CD4-positive, CD25-positive, alpha-beta regulatory T cell (primary cell): ENCODE measurements around the gene SYT1. TPM values are rescaled to one million over a fixed set of nuclear protein-coding genes. Genes with fewer than 3 reads are reported as not detected.

ENCODE experiments used
- ATAC-seq, 2 donors: fragments of 150-1000 bp; cut with Tn5 transposase; one replicate each; pipeline ENCODE4 v1.10.0; 2021; ENCODE audit warnings: low read depth in 2 of 2, moderate number of reproducible peaks in 2 of 2, moderate library complexity in 1 of 2
- DNase-seq, 3 donors: peaks; one replicate each; pipeline versions ENCODE4 v3.0.0 to v3.0.0-alpha.2; 2012 to 2022; ENCODE audit warnings: mixed read lengths in 1 of 3
- H3K27ac ChIP-seq: one replicate; pipeline ENCODE4 v1.7.0; 2013; ENCODE audit warnings: mild to moderate bottlenecking, low read length; ENCODE audit not compliant: insufficient read depth, poor library complexity, severe bottlenecking
- H3K27me3 ChIP-seq: one replicate; pipeline ENCODE4 v1.7.0; 2013; ENCODE audit warnings: low read length; ENCODE audit not compliant: control insufficient read depth, insufficient read depth
- H3K36me3 ChIP-seq: one replicate; pipeline ENCODE4 v1.7.0; 2013; ENCODE audit warnings: mild to moderate bottlenecking, low read length, moderate library complexity; ENCODE audit not compliant: control insufficient read depth, insufficient read depth
- H3K4me1 ChIP-seq: 2 replicates; pipeline ENCODE4 v1.7.0; 2013; ENCODE audit warnings: mild to moderate bottlenecking, low read length; ENCODE audit not compliant: insufficient read depth, control insufficient read depth, poor library complexity, severe bottlenecking
- H3K4me3 ChIP-seq: one replicate; pipeline ENCODE4 v1.7.0; 2013; ENCODE audit warnings: low read depth, mild to moderate bottlenecking, low read length, moderate library complexity
- H3K9me3 ChIP-seq, 2 experiments: 1 replicate in 1 of 2; 2 replicates in 1 of 2; pipeline ENCODE4 v1.7.0; 2013; ENCODE audit warnings: low read length in 2 of 2, mild to moderate bottlenecking in 1 of 2, moderate library complexity in 1 of 2; ENCODE audit not compliant: control insufficient read depth in 2 of 2
- H3K27ac Mint-ChIP-seq, 3 donors: one replicate each; pipeline ENCODE4 v1.8.0; 2020 to 2022; ENCODE audit warnings: mild to moderate bottlenecking in 3 of 3, mixed read lengths in 3 of 3, moderate library complexity in 2 of 3
- H3K27me3 Mint-ChIP-seq: one replicate; pipeline ENCODE4 v1.8.0; 2022; ENCODE audit warnings: mild to moderate bottlenecking, mixed read lengths
- H3K36me3 Mint-ChIP-seq: one replicate; pipeline ENCODE4 v1.8.0; 2020; ENCODE audit warnings: mixed read lengths
- H3K4me1 Mint-ChIP-seq, 4 donors: one replicate each; pipeline ENCODE4 v1.8.0; 2020 to 2022; ENCODE audit warnings: mixed read lengths in 4 of 4, mild to moderate bottlenecking in 1 of 4
- H3K4me3 Mint-ChIP-seq, 4 donors: one replicate each; pipeline ENCODE4 v1.8.0; 2020 to 2022; ENCODE audit warnings: mild to moderate bottlenecking in 4 of 4, mixed read lengths in 4 of 4, moderate library complexity in 3 of 4
- H3K9me3 Mint-ChIP-seq, 7 donors: one replicate each; pipeline ENCODE4 v1.8.0; 2020 to 2022; ENCODE audit warnings: mixed read lengths in 7 of 7, mild to moderate bottlenecking in 3 of 7, moderate library complexity in 2 of 7
- polyA plus RNA-seq, 4 donors: library from polyadenylated mRNA; unstranded; fragments of 300-500 nt; fragmentation: Illumina TruSeq; gene quantifications; one replicate each; pipeline ENCODE4 v1.2.3, GENCODE V29; 2021
- total RNA-seq: library from RNA; stranded (reverse); gene quantifications from one replicate; pipeline ENCODE4 v1.2.3, GENCODE V29; 2022

The SYT1 gene
- total and polyA plus RNA-seq, 5 donors from 2014 or later, result not detected

- Mint-ChIP-seq H3K27me3 (peaks cover 4% of the 10 kb centered on the region), H3K4me1 (no peaks in the 10 kb centered on the region), H3K4me3 (peak overlapping the region in 1 of 4 donors; percentile 21), H3K9me3 (peaks cover 0 to 11% (median 7%) of the 10 kb centered on the region in 7 donors), H3K36me3 (no peaks in the 10 kb centered on the region), H3K27ac (no peak overlapping the region)
- peak in 1 of 2 donors; percentile 8 for ATAC-seq
- Histone ChIP-seq H3K9me3 (peaks cover under 1 to 5% of the 10 kb centered on the region in 2 experiments), H3K4me3 (no peak overlapping the region), H3K36me3 (no peaks in the 10 kb centered on the region), H3K27me3 (no peaks in the 10 kb centered on the region), H3K27ac (no peak overlapping the region), H3K4me1 (no peaks in the 10 kb centered on the region)
- DNase-seq, result no peak
Measured at GRCh38 chr12:78863482-78864402, 832 bp upstream of the SYT1 start.

- Mint-ChIP-seq H3K27me3 (peaks cover 4% of the 10 kb centered on the region), H3K9me3 (peaks cover 0 to 9% (median 6%) of the 10 kb centered on the region in 7 donors), H3K27ac (no peak overlapping the region), H3K4me1 (no peaks in the 10 kb centered on the region), H3K36me3 (no peaks in the 10 kb centered on the region), H3K4me3 (no peak overlapping the region)
- no peaks in the 10 kb centered on the region for H3K27me3 ChIP-seq
- DNase-seq (no peak), ATAC-seq (no peak)
- H3K4me1 ChIP-seq, result no peaks in the 10 kb centered on the region
- H3K4me3 ChIP-seq, result no peak overlapping the region
- H3K36me3 ChIP-seq, result no peaks in the 10 kb centered on the region
- H3K9me3 ChIP-seq, result no peaks in the 10 kb centered on the region
- H3K27ac ChIP-seq, result no peak overlapping the region
Measured at GRCh38 chr12:78864870-78865463, 393 bp downstream of the SYT1 start.

GRCh38 chr12:78865516-78865915 is 942 bp downstream of the SYT1 start:
- Mint-ChIP-seq H3K27ac (no peak overlapping the region), H3K9me3 (peaks cover 0 to 9% (median 6%) of the 10 kb centered on the region in 7 donors), H3K27me3 (peaks cover 4% of the 10 kb centered on the region), H3K4me1 (no peaks in the 10 kb centered on the region), H3K4me3 (no peak overlapping the region), H3K36me3 (no peaks in the 10 kb centered on the region)
- Histone ChIP-seq H3K9me3 (no peaks in the 10 kb centered on the region), H3K4me3 (no peak overlapping the region), H3K4me1 (no peaks in the 10 kb centered on the region), H3K27ac (no peak overlapping the region), H3K27me3 (no peaks in the 10 kb centered on the region), H3K36me3 (no peaks in the 10 kb centered on the region)
- DNase-seq, result no peak
- ATAC-seq, result no peak

- no peaks in the 10 kb centered on the region for H3K36me3 ChIP-seq
- Mint-ChIP-seq H3K9me3 (peaks cover 0 to 7% (median 6%) of the 10 kb centered on the region in 7 donors), H3K36me3 (no peaks in the 10 kb centered on the region), H3K27ac (no peak overlapping the region), H3K27me3 (peaks cover 4% of the 10 kb centered on the region), H3K4me1 (no peaks in the 10 kb centered on the region), H3K4me3 (no peak overlapping the region)
- H3K27me3 ChIP-seq, result no peaks in the 10 kb centered on the region
- H3K4me1 ChIP-seq, result no peaks in the 10 kb centered on the region
- DNase-seq (no peak), ATAC-seq (no peak)
- no peak overlapping the region for H3K4me3 ChIP-seq
- H3K9me3 ChIP-seq, result no peaks in the 10 kb centered on the region
- no peak overlapping the region for H3K27ac ChIP-seq
Measured at GRCh38 chr12:78866518-78866917, 1.9 kb downstream of the SYT1 start.

- no peak for DNase-seq
- H3K27me3 Mint-ChIP-seq, result no peaks in the 10 kb centered on the region
- H3K36me3 ChIP-seq, result no peaks in the 10 kb centered on the region
Measured at GRCh38 chr12:78870539-78870938, 6.0 kb downstream of the SYT1 start.

GRCh38 chr12:78871566-78871965 is 7.0 kb downstream of the SYT1 start:
- ATAC-seq (no peak), DNase-seq (no peak)
- Histone ChIP-seq H3K27me3 (no peaks in the 10 kb centered on the region), H3K27ac (no peak overlapping the region), H3K4me3 (no peak overlapping the region), H3K36me3 (no peaks in the 10 kb centered on the region), H3K9me3 (no peaks in the 10 kb centered on the region), H3K4me1 (no peaks in the 10 kb centered on the region)
- Mint-ChIP-seq H3K9me3 (peaks cover 0 to 5% (median 1%) of the 10 kb centered on the region in 7 donors), H3K27me3 (no peaks in the 10 kb centered on the region), H3K4me3 (no peak overlapping the region), H3K27ac (no peak overlapping the region), H3K36me3 (no peaks in the 10 kb centered on the region), H3K4me1 (no peaks in the 10 kb centered on the region)

More at GRCh38 chr12:78870539-78870938, 6.0 kb downstream of the SYT1 start:
- Histone ChIP-seq H3K27me3 (no peaks in the 10 kb centered on the region), H3K27ac (no peak overlapping the region), H3K4me3 (no peak overlapping the region), H3K4me1 (no peaks in the 10 kb centered on the region), H3K9me3 (no peaks in the 10 kb centered on the region)
- no peak for ATAC-seq
- no peaks in the 10 kb centered on the region for H3K36me3 Mint-ChIP-seq
- no peak overlapping the region for H3K4me3 Mint-ChIP-seq
- H3K27ac Mint-ChIP-seq, result no peak overlapping the region
- H3K4me1 Mint-ChIP-seq, result no peaks in the 10 kb centered on the region
- peaks cover 0 to 5% (median 1%) of the 10 kb centered on the region in 7 donors for H3K9me3 Mint-ChIP-seq

GRCh38 chr12:78878459-78878858 is 13.9 kb downstream of the SYT1 start:
- H3K4me1 Mint-ChIP-seq, result no peaks in the 10 kb centered on the region
- Histone ChIP-seq H3K27ac (no peak overlapping the region), H3K4me1 (no peaks in the 10 kb centered on the region), H3K9me3 (no peaks in the 10 kb centered on the region), H3K27me3 (no peaks in the 10 kb centered on the region), H3K36me3 (no peaks in the 10 kb centered on the region), H3K4me3 (no peak overlapping the region)
- peaks cover 0 to 7% (median 3%) of the 10 kb centered on the region in 7 donors for H3K9me3 Mint-ChIP-seq
- no peaks in the 10 kb centered on the region for H3K36me3 Mint-ChIP-seq
- no peak for ATAC-seq
- no peaks in the 10 kb centered on the region for H3K27me3 Mint-ChIP-seq
- no peak overlapping the region for H3K4me3 Mint-ChIP-seq
- no peak for DNase-seq
- no peak overlapping the region for H3K27ac Mint-ChIP-seq
